Adipocyte (in vitro differentiated cells): Measurements from ENCODE around the gene F11R.
A peak's percentile ranks its signal among the peaks of the same experiment; 100 is the strongest.
"Not testable (repeated sequence)": the region's sequence is repeated elsewhere in the genome, so short reads cannot be mapped to it uniquely, and the experiment has no call there.

Experiments
- DNase-seq: peaks from one replicate; pipeline ENCODE4 v3.0.0-alpha.2; 2015; ENCODE audit warnings: low read depth
- H3K27me3 ChIP-seq: replicated peaks from 2 replicates; pipeline ENCODE4 v1.7.0; 2013; ENCODE audit warnings: mild to moderate bottlenecking, low read length, moderate library complexity; ENCODE audit not compliant: control insufficient read depth, insufficient read depth
- H3K36me3 ChIP-seq: 2 replicates; pipeline ENCODE4 v1.7.0; 2013; ENCODE audit warnings: low read length, mild to moderate bottlenecking, moderate library complexity; ENCODE audit not compliant: control insufficient read depth, insufficient read depth, severe bottlenecking
- H3K4me1 ChIP-seq: 2 replicates; pipeline ENCODE4 v1.7.0; 2013; ENCODE audit warnings: mild to moderate bottlenecking, low read length, moderate library complexity; ENCODE audit not compliant: control insufficient read depth, insufficient read depth
- H3K4me3 ChIP-seq: 2 replicates; pipeline ENCODE4 v1.7.0; 2013; ENCODE audit warnings: mild to moderate bottlenecking, low read length, moderate library complexity
- H3K9ac ChIP-seq: 2 replicates; pipeline ENCODE4 v1.7.0; 2013; ENCODE audit warnings: mild to moderate bottlenecking, low read length, moderate library complexity
- H3K9me3 ChIP-seq: 2 replicates; pipeline ENCODE4 v1.7.0; 2013; ENCODE audit warnings: mild to moderate bottlenecking, low read length, moderate library complexity; ENCODE audit not compliant: control insufficient read depth

The F11R gene

GRCh38 chr1:161008869-161009510 lies 12.0 kb downstream of the F11R start:
- no peak overlapping the region for H3K9ac ChIP-seq
- H3K27me3 ChIP-seq = no peaks in the 10 kb centered on the region
- H3K9me3 ChIP-seq = no peaks in the 10 kb centered on the region
- no peak overlapping the region for H3K4me3 ChIP-seq
- H3K36me3 ChIP-seq = no peaks in the 10 kb centered on the region
- DNase-seq = peak; percentile 89
- peaks cover 25% of the 10 kb centered on the region for H3K4me1 ChIP-seq

- no peak overlapping the region for H3K4me3 ChIP-seq
- DNase-seq = no peak
- H3K9me3 ChIP-seq = no peaks in the 10 kb centered on the region
- H3K9ac ChIP-seq = no peak overlapping the region
- H3K27me3 ChIP-seq = no peaks in the 10 kb centered on the region
- no peaks in the 10 kb centered on the region for H3K36me3 ChIP-seq
- H3K4me1 ChIP-seq = peaks cover 13% of the 10 kb centered on the region
Measured at GRCh38 chr1:161007369-161007768, 13.6 kb downstream of the F11R start.

- DNase-seq = no peak
- Histone ChIP-seq H3K4me1 (peaks cover 13% of the 10 kb centered on the region), H3K27me3 (no peaks in the 10 kb centered on the region), H3K36me3 (no peaks in the 10 kb centered on the region), H3K4me3 (no peak overlapping the region), H3K9ac (no peak overlapping the region), H3K9me3 (no peaks in the 10 kb centered on the region)
Measured at GRCh38 chr1:161006563-161006962, 14.4 kb downstream of the F11R start.

GRCh38 chr1:161001525-161001924 lies 19.4 kb downstream of the F11R start:
- Histone ChIP-seq H3K36me3 (peaks cover 12% of the 10 kb centered on the region), H3K4me1 (peaks cover 7% of the 10 kb centered on the region), H3K27me3 (no peaks in the 10 kb centered on the region), H3K4me3 (no peak overlapping the region), H3K9ac (no peak overlapping the region), H3K9me3 (no peaks in the 10 kb centered on the region)
- peak; percentile 46 for DNase-seq

GRCh38 chr1:161000736-161001480 lies 20.0 kb downstream of the F11R start:
- Histone ChIP-seq H3K4me1 (peaks cover 7% of the 10 kb centered on the region), H3K4me3 (no peak overlapping the region), H3K9me3 (no peaks in the 10 kb centered on the region), H3K27me3 (no peaks in the 10 kb centered on the region), H3K9ac (no peak overlapping the region), H3K36me3 (peaks cover 12% of the 10 kb centered on the region)
- DNase-seq = no peak

- no peak for DNase-seq
- Histone ChIP-seq H3K4me1 (peaks cover 9% of the 10 kb centered on the region), H3K36me3 (peaks cover 12% of the 10 kb centered on the region), H3K9ac (no peak overlapping the region), H3K27me3 (no peaks in the 10 kb centered on the region), H3K9me3 (no peaks in the 10 kb centered on the region), H3K4me3 (no peak overlapping the region)
Measured at GRCh38 chr1:160999376-160999775, 21.6 kb downstream of the F11R start.

- H3K36me3 ChIP-seq = peaks cover 12% of the 10 kb centered on the region
- no peaks in the 10 kb centered on the region for H3K9me3 ChIP-seq
- no peak overlapping the region for H3K4me3 ChIP-seq
- no peaks in the 10 kb centered on the region for H3K27me3 ChIP-seq
- peaks cover 14% of the 10 kb centered on the region for H3K4me1 ChIP-seq
- H3K9ac ChIP-seq = peak overlapping the region; percentile 1
- peak; percentile 82 for DNase-seq
Measured at GRCh38 chr1:160997323-160998038, 23.5 kb downstream of the F11R start.

- H3K36me3 ChIP-seq = peaks cover 12% of the 10 kb centered on the region
Measured at GRCh38 chr1:160996178-160996577, 24.8 kb downstream of the F11R start.

GRCh38 chr1:160993544-160994193 lies 27.3 kb downstream of the F11R start:
- no peak overlapping the region for H3K4me3 ChIP-seq
- no peak overlapping the region for H3K9ac ChIP-seq
- peak; percentile 95 for DNase-seq
- no peaks in the 10 kb centered on the region for H3K9me3 ChIP-seq
- peaks cover 11% of the 10 kb centered on the region for H3K4me1 ChIP-seq
- no peaks in the 10 kb centered on the region for H3K36me3 ChIP-seq
- no peaks in the 10 kb centered on the region for H3K27me3 ChIP-seq

More at GRCh38 chr1:160996178-160996577, 24.8 kb downstream of the F11R start:
- Histone ChIP-seq H3K9me3 (no peaks in the 10 kb centered on the region), H3K4me3 (no peak overlapping the region), H3K9ac (no peak overlapping the region), H3K4me1 (peaks cover 11% of the 10 kb centered on the region), H3K27me3 (no peaks in the 10 kb centered on the region)
- no peak for DNase-seq

- H3K27me3 ChIP-seq, H3K4me3 ChIP-seq, H3K9ac ChIP-seq, H3K4me1 ChIP-seq, H3K36me3 ChIP-seq, H3K9me3 ChIP-seq, DNase-seq: not testable (repeated sequence)
Measured at GRCh38 chr1:160992036-160992435, 28.9 kb downstream of the F11R start.
